Measurements from ENCODE around the gene C10orf90.

- TF ChIP-seq CTCF (IDR thresholded peaks at IDR 0.05): no peak
- TF ChIP-seq POLR2A (IDR thresholded peaks at IDR 0.05): no peak
These were observed 108.4 kb downstream of the C10orf90 start for GRCh38 chr10:126561921-126562680.

Measured in ovary (tissue), 3 donors.